Activated gamma-delta T cell treated with Interleukin-2 at 50 U/mL for 16 hours (primary cell): ENCODE data around the gene NAA30.

Experiments used
- DNase-seq: peaks from one replicate; pipeline ENCODE4 v3.0.0-alpha.2; 2020

The NAA30 gene

GRCh38 chr14:57400556-57401494, 10.4 kb downstream of the NAA30 start:
- no peak for DNase-seq

DNA sequence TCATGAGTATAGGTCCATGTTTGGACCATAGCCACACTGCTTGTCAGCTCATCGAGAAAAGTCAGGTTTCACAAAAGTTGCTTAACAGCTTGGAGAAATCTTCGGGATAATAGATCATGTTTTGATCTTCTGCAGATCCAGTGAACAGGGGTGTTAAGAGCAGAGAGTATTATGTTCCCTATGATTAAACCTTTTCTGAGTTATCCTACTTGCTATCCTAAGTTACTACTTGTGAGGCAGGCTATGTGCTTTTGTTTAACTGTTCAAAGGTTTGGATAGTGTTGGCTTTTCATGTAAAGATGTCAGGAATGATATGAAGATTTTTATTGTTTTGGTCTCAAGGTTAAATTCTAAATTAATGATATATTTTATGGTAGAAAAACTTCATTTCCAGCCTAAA, 11.1 kb downstream of the NAA30 start:
- no peak for DNase-seq

DNA sequence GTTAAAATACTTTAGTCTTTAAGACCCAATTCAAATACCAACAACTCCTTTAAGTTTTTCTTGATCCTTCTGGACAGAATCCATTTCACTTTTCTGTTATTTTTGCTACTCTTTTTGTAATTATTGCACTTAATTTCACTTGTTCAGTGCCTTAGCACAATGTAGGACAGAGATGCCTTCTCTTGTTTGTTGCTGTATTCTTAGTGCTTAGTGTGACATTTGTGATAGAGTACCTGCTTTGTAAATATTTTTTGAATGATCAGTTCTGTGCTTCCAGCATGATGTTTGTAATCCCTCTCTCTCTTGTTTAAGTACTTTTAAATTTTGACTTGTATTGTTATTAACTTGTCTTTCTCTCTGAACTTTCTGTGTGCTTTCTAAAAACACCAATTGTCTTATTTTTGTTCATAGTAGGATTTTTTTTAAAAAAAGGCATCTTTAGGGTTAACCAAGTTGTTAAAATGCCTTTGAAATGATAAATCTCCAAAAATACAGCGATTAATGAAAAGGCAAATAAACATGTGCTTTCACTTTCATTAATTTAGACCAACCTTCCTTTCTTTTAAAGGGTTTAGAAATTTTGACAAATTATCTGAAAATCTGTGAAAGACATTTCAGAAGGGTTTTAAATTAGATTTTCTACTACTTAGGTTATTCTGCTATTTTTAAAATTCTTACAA, 11.9 kb downstream of the NAA30 start:
- DNase-seq, result no peak

DNA sequence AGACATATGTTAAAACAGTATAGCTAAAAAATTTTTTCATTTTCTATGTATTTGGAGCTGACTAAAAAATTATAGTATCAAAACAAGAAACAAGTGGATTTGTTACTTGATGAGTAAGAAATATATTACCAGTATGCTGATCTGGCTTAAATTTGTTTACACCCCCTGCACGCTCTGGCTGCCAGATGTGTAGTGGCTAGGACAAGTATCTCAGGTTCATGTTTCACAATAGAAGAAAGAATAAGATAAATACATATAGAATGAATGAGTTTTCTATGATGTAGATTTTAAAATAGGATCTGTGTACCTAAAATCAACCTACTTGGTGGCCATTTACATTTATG, 13.1 kb downstream of the NAA30 start:
- DNase-seq, result no peak

DNA sequence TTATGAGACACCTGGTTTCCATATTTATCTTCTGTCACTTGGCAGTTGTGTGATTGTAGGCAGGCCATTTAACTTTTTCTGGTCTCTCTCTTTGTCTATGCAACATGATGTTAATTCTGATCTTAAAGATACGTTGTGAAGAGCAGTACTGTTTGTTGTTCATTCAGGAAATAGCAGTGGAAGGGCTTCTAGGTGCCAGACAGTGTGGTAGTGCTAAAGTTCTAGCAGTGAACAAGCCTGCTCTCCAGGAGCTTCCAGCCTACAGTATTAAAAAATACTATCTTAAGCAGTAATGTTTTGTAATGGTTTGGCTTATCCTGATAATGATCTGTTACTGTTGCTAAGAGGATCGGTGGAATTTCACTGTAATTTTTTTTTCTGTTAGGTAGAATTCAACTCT, 15.2 kb downstream of the NAA30 start:
- no peak for DNase-seq

DNA sequence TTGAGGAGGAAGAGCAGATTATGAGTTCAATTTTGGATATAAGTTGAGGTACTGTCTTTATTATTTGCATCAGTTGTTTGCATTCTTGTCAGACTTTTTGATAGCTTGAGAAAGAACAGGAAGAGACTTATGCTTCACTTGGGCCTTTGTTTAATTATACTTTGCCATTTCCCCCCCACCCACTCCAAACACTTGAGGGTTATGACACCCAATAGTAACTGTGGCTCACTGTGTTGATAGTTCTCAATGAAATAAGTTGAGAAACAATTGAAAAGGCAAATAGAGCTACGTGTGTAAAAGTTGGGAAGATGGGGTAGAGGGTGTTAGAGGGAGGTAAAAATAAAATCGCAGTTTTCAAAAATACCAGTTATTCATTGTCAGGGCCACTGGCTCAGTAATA, 17.7 kb downstream of the NAA30 start:
- DNase-seq, result no peak

DNA sequence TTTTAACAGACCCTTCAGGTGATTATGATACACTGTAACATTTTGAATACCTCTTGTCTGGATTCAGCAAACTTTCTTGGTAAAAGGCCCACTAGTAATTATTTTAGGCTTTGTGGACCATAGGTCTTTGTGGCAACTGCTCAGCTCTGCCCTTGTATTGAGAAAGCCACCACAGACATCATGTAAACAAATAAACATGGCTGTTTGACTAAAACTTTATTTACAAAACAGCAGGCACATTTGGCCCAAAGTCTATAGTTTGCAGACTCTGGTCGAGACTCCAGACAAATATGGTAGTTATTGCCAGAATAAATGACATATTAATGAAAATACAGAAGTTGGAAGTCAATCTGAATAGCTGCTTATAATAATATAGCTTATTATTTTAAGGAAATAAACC, 18.2 kb downstream of the NAA30 start:
- DNase-seq, result no peak

DNA sequence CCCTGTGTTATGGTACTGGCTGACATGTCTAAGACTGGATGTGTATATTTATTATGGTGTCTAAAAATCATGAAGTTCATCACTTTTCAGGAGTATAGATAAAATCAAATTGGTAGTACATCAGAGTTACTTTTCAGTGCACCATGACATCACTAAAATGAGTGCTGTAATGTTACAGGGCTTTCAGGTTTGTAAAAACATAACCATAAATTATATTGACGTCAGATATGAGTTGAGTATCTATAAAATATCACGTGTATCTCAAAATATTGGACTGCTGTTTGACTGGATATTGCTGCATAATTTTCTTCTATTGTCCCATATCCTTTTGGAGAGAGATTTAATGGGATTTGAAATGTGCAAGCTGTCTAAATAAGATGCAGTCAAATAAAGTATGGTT, 22.0 kb downstream of the NAA30 start:
- no peak for DNase-seq

- no peak for DNase-seq
These were observed 23.5 kb downstream of the NAA30 start for GRCh38 chr14:57413849-57414248.

- DNase-seq, result no peak
These were observed 26.8 kb downstream of the NAA30 start for GRCh38 chr14:57417228-57417627.

GRCh38 chr14:57418999-57419398, 28.6 kb downstream of the NAA30 start:
- DNase-seq, result no peak

DNA sequence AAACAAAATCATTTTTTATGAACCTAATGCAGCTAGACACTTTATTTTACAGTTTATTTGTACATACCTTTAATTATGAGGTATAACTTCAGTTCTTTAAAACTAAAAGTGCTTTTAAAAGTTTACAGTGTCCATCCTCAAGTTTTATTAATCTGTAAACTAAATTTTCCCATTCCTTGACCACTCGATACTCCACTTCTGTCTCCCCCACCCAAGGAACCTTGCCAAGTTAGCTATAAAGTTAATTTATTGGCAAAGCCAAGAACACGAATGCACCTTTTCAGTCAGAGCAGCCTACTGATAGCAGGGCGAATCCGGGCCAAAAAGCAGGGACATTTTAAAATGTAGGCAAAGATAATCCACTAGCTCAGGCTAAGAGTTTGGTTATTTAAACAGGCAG, 29.6 kb downstream of the NAA30 start:
- DNase-seq, result no peak

DNA sequence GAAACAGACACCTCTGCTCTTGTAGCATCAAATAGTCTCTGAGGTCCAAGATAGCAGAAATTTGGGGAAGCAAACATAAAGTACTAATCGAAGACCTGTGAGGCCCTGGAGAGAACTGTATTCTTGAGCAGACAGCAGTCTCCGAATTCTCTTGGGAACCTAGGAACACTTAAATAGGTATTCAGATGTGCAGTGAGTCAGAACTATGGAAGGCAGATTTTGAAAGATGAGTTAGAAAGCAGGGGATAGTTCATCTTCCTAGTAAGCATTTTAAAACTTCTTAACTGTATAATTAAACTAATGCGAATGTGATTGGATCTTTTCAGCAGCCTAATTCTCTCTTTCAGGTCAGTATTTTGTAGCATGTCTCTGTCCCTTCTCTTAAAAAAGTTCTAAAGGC, 30.6 kb downstream of the NAA30 start:
- DNase-seq, result no peak

DNA sequence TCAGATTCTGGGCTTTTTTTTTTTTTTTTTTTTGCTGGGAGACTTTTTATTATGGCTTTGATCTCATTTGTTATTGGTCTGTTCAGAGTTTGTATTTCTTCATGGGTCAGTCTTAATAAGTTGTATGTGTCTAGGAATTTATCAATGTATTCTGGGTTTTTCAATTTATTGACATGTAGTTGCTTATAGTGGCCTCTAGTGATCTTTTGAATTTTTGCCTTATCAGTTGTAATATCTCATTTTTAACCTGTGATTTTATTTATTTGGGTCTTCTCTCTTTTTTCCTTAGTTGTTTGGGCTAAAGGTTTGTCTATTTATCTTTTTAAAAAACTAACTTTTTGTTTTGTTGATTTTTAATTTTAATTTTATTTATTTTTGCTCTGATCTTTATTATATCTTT, 45.5 kb downstream of the NAA30 start:
- no peak for DNase-seq

DNA sequence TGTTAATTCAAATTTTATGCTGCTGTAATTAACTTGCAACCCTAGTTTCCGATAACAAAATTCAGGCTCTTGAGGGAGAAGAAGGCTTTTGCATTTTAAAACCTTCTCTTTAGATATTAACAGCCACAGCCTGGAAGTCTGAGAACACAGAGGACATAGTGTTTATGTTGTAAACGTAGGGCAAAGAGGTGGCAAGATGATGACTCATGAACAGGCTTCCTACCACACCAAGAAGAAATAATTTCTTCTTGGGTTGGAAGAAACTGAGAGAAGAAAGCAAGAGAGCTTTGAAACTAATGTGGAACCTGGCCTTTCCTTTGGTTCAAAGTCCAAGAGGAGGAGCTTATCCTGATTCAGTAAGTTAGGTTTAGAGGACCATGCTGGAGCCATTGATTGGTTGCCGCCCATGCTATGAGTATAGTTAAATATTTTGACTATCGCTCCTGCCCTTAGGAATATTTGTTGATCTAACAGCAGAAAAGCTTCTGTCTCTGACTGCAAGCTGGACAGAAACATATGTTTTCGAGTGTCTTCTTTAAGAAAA, 71.5 kb downstream of the NAA30 start:
- no peak for DNase-seq

DNA sequence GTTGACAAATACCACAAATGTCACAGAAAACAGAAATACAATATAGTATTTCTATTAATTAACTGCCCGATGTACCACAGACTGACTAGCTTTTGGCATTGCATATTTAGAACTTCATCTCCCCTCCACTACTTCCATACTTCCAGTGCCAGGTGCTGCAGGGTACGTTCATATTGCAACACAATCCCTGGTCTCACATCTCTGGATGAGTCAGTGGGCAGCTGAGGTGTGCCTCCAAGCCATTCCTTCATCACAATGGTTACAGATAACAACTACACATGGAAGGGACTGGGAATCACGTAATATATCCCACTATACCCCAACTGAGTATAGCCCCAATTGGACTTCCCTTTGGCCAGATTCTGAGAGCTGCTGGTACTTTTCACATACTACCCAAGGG, 72.2 kb downstream of the NAA30 start:
- DNase-seq, result no peak

DNA sequence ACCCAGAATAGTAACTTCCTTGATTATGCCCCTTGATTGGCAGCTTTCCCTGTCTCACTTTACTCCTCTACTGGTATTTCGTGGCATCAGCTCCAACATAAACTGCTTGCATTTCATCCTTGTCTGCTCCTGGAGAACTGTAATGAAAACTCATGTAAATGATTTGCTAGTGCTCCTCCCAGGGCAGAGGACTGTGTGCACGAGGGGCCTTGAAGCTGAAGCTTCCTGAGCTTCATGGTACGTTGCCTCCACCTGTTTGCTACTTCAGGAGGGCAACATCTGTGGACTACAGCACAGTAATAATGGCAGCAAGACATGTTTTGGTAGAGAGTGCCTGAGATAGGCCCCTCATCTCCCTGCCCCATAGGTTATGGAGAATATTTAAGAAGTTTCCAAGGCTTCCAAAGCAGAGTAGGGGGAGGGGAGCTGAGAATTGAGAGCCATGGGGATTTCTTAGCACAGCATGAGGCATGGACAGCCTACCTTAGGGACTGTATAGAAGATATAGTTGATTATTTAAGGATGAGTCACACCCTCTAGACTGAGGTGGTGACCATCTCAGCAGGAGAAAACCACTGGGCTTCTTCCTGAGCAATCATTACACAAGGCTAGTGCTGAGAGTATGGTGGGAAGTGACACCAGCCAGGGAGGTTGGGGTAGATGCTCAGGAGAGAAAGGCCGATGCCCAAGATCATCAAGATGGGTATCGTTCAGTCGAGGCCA, 73.8 kb downstream of the NAA30 start:
- no peak for DNase-seq
